Astrocyte of the spinal cord (primary cell): ENCODE results near the gene DMRTA2.

Experiments
- DNase-seq: peaks from one replicate; pipeline ENCODE4 v3.0.0; 2011; ENCODE audit warnings: low read depth, low spot score
- H3K4me3 ChIP-seq: 2 replicates; pipeline ENCODE4 v1.5.1; 2011; ENCODE audit warnings: low read depth, mild to moderate bottlenecking, low read length, moderate library complexity
- CTCF ChIP-seq: IDR thresholded peaks from 2 replicates; pipeline ENCODE4 v1.5.1; 2012; ENCODE audit warnings: low read depth, mild to moderate bottlenecking, low read length, inconsistent platforms
- in situ Hi-C: cut with HindIII; loops from 2 replicates; pipeline ENCODE4 v1.10.0; 2017; ENCODE audit warnings: low sequenced_read_pairs

DMRTA2 gene

GRCh38 chr1:50452700-50453099 is 29.5 kb upstream of the DMRTA2 start:
- no peak for TF ChIP-seq CTCF
- in situ Hi-C loops: no loop called here
- H3K4me3 ChIP-seq: no peak overlapping the region
- no peak for DNase-seq

GRCh38 chr1:50450861-50451653 is 27.8 kb upstream of the DMRTA2 start:
- no peak for TF ChIP-seq CTCF
- no peak for DNase-seq
- in situ Hi-C loops: no loop called here
- no peak overlapping the region for H3K4me3 ChIP-seq

GRCh38 chr1:50447961-50448360 is 24.7 kb upstream of the DMRTA2 start:
- TF ChIP-seq CTCF: no peak
- DNase-seq: no peak
- no peak overlapping the region for H3K4me3 ChIP-seq
- in situ Hi-C loops: no loop called here

- in situ Hi-C loops: no loop called here
Measured at GRCh38 chr1:50441183-50441582, 17.9 kb upstream of the DMRTA2 start.

GRCh38 chr1:50438945-50439344 is 15.7 kb upstream of the DMRTA2 start:
- DNase-seq: no peak
- TF ChIP-seq CTCF: no peak
- H3K4me3 ChIP-seq: no peak overlapping the region
- in situ Hi-C loops: no loop called here

More at GRCh38 chr1:50441183-50441582, 17.9 kb upstream of the DMRTA2 start:
- no peak overlapping the region for H3K4me3 ChIP-seq
- TF ChIP-seq CTCF: no peak
- no peak for DNase-seq

GRCh38 chr1:50436489-50436888 is 13.2 kb upstream of the DMRTA2 start:
- TF ChIP-seq CTCF: no peak
- no peak for DNase-seq
- H3K4me3 ChIP-seq: no peak overlapping the region
- in situ Hi-C loops: no loop called here
